ENCODE data around the gene MATCAP1.

DNA sequence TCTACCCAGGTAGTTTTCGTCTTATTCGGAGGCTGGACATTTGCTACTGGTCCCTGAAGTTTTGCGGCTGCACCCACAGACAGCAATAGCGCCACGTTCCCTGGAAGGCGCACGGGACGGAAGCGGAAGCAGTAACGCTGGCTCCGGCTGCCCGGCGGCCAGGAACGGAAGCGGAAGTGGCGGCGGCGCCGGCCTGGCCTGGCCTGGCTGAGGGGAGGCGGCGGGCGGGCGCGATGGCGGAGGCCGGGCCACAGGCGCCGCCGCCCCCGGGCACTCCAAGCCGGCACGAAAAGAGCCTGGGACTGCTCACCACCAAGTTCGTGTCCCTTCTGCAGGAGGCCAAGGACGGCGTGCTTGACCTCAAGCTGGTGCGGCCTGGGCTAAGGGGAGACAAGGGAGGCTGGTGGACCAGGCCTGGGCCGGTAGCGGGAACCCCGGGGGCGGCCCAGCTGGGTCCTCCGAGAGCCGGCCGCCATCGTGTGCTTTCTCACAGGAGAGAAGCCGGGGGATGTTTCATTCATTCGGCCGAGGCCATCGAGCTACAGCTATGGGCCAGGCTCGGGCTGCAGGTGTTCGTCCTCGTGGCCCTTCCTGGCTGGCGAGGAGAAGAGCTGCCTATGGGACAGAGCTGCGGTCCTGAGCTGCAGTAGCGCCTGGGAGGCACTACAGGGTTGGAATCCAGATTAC is 8.4 kb upstream of the MATCAP1 start, which contains the start of gene E2F4:
- TF ChIP-seq CTCF (optimal IDR thresholded peaks at IDR 0.05 in 1 of 3, IDR thresholded peaks at IDR 0.05 in 1 of 3, conservative IDR thresholded peaks at IDR 0.05 in 1 of 3; ENCODE audit: extremely low read depth in 1 of 3, insufficient read depth in 2 of 3, low read length in 3 of 3) (no peak), EZH2 (IDR thresholded peaks at IDR 0.05; ENCODE audit: low read length) (peak; percentile 55)
